Measurements from ENCODE around the gene PBXIP1. TPM values are rescaled to one million over a fixed set of nuclear protein-coding genes. Genes with fewer than 3 reads are reported as not detected.

PBXIP1 gene
- total RNA-seq, 3 donors from 2014 or later: 35.6 to 146 (median 49.4) TPM

- H3K9me3 ChIP-seq: no peaks in the 10 kb centered on the region
- no peak overlapping the region for H3K4me3 ChIP-seq
- H3K36me3 ChIP-seq (ENCODE audit: low read depth): no peaks in the 10 kb centered on the region
- DNase-seq (no peak), ATAC-seq (peak; percentile 47)
- TF ChIP-seq, protein P1, sequence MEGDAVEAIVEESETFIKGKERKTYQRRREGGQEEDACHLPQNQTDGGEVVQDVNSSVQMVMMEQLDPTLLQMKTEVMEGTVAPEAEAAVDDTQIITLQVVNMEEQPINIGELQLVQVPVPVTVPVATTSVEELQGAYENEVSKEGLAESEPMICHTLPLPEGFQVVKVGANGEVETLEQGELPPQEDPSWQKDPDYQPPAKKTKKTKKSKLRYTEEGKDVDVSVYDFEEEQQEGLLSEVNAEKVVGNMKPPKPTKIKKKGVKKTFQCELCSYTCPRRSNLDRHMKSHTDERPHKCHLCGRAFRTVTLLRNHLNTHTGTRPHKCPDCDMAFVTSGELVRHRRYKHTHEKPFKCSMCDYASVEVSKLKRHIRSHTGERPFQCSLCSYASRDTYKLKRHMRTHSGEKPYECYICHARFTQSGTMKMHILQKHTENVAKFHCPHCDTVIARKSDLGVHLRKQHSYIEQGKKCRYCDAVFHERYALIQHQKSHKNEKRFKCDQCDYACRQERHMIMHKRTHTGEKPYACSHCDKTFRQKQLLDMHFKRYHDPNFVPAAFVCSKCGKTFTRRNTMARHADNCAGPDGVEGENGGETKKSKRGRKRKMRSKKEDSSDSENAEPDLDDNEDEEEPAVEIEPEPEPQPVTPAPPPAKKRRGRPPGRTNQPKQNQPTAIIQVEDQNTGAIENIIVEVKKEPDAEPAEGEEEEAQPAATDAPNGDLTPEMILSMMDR (IDR thresholded peaks at IDR 0.05): no peak
- intact Hi-C loops (cut with DNase I, micrococcal nuclease): no loop called here
- H3K4me1 ChIP-seq (ENCODE audit: low read depth): peaks cover 8% of the 10 kb centered on the region
These were observed 11.3 kb downstream of the PBXIP1 start for GRCh38 chr1:154944401-154945159.

DNA sequence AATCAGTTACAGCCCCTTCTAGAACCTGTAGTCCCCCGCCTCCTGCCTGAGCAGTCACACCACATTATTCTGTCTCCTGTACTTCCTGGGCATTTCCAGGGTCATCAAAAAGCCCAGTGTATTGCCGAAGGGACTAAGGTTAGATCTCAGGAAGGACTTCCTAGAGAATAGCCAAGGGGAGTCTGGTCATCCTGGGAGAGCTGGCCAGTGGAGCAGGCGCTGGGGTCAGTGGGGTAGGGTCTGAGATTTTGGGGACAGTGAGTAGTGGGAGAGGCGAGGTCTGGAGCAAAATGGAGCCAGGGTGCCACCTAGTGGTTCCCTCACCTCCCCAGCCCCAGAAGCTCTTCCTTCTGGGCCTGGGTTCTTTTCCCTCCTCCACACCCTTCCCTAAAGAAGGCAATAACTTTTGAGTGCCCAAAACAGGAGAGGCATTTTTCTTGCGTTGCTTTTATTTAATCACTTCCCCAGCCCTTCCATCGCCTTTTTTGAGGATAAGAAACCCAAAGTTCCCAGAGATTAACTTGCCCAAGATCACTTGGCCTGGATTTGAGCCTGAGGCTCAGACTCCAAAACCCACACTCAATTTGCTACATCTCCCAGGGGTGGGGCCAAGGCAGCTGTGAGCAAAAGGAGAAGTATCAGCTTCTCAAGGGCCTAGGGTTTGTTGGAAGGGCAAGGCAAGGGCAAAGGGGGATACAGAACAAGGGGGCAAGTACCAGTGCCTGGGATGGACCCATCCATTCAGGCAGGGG lies 12.1 kb downstream of the PBXIP1 start:
- no peak overlapping the region for H3K4me3 ChIP-seq
- peaks cover 8% of the 10 kb centered on the region for H3K4me1 ChIP-seq (ENCODE audit: low read depth)
- intact Hi-C loops (cut with DNase I, micrococcal nuclease): no loop called here
- TF ChIP-seq, protein P1 (IDR thresholded peaks at IDR 0.05): peak; percentile 50
- ATAC-seq (peak; percentile 60), DNase-seq (peak in 1 of 3 donors; percentile 72)
- H3K9me3 ChIP-seq: no peaks in the 10 kb centered on the region
- H3K36me3 ChIP-seq (ENCODE audit: low read depth): no peaks in the 10 kb centered on the region

GRCh38 chr1:154941333-154942013 lies 14.4 kb downstream of the PBXIP1 start:
- intact Hi-C loops (cut with DNase I, micrococcal nuclease): no loop called here
- TF ChIP-seq, protein P1 (IDR thresholded peaks at IDR 0.05): no peak
- H3K9me3 ChIP-seq: no peaks in the 10 kb centered on the region
- no peaks in the 10 kb centered on the region for H3K36me3 ChIP-seq (ENCODE audit: low read depth)
- ATAC-seq: no peak
- peak in 1 of 3 donors; percentile 56 for DNase-seq
- peaks cover 8% of the 10 kb centered on the region for H3K4me1 ChIP-seq (ENCODE audit: low read depth)
- no peak overlapping the region for H3K4me3 ChIP-seq

DNA sequence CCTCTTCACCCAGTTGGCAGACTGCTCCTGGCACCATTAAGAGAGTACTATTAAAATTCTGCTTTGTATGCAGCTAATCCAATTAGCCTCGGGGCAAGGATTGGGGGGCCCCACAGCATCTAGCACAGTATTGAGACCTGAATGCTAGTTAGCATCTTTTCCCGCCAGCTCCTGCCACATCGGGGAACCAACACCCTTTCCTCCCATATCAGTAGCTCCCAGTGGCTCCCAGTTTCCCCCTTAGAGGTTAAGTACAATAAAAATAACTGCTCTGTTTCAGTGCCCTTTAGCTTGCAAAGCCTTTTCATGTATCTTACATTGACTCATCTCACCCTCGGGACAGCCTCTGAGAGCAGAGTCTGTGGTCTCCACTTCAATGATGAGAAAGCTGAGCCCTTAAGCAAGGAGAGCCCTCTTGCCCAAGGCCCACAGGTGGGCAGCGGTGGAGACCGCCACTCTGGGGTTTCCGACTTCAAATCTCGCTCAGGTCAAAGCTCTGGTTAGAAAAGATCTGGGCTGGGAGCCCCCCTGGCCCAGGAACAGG lies 15.2 kb downstream of the PBXIP1 start:
- ATAC-seq: no peak
- TF ChIP-seq, protein P1 (IDR thresholded peaks at IDR 0.05): no peak
- no peak for DNase-seq
- H3K4me1 ChIP-seq (ENCODE audit: low read depth): peaks cover 10% of the 10 kb centered on the region
- intact Hi-C loops (cut with DNase I, micrococcal nuclease): no loop called here
- H3K9me3 ChIP-seq: no peaks in the 10 kb centered on the region
- no peaks in the 10 kb centered on the region for H3K36me3 ChIP-seq (ENCODE audit: low read depth)
- no peak overlapping the region for H3K4me3 ChIP-seq

DNA sequence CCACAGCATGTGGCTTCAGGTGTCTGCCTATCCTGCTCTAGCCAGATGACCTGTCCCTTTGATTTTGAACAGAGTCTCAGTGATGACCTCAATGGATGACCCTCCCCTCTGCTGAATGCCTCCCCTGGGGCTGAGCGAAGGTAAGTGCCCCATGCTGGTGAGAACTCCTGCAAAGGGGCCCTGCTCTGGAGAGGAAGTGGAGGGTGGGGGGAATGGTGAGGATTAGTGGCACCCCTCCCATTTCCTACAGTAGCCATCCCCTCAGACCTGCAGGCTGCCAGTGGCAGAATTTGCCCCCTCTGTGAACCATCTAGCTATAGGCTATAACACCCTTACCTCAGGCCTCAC lies 15.7 kb downstream of the PBXIP1 start:
- Histone ChIP-seq H3K4me3 (no peak overlapping the region), H3K36me3 (ENCODE audit: low read depth) (no peaks in the 10 kb centered on the region), H3K9me3 (no peaks in the 10 kb centered on the region), H3K4me1 (ENCODE audit: low read depth) (peaks cover 14% of the 10 kb centered on the region)
- no peak for DNase-seq
- intact Hi-C loops (cut with DNase I, micrococcal nuclease): no loop called here
- ATAC-seq: no peak
- TF ChIP-seq, protein P1 (IDR thresholded peaks at IDR 0.05): no peak
